GM19455 (cell line): ENCODE data around the gene MGA.

Experiments used
- ATAC-seq: cut with Tn5 transposase; IDR thresholded peaks from one replicate; pipeline ENCODE4 v1.9.1; 2021; ENCODE audit not compliant: unreplicated experiment

The MGA gene

DNA sequence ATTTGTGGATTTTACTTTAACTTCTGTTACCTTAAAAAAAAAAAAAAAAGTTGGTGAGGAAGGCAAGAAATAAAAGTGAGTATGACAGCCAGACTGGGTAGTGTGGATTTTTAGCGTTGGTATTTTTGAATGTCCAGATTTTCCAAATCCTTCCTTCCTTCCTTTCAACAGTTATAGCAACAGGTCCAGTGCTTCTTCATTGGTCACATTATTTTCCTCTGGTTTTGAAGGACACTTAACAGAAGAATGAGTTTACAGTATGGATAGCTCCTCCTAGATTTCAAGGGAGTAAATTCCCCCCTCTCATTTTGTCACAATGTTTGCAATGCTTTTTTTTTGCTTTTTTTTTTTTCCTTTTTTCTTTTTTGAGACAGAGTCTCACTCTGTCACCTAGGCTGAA, 120.5 kb downstream of the MGA start:
- no peak for ATAC-seq

- no peak for ATAC-seq
These were observed 122.4 kb downstream of the MGA start for GRCh38 chr15:41782371-41783282.

DNA sequence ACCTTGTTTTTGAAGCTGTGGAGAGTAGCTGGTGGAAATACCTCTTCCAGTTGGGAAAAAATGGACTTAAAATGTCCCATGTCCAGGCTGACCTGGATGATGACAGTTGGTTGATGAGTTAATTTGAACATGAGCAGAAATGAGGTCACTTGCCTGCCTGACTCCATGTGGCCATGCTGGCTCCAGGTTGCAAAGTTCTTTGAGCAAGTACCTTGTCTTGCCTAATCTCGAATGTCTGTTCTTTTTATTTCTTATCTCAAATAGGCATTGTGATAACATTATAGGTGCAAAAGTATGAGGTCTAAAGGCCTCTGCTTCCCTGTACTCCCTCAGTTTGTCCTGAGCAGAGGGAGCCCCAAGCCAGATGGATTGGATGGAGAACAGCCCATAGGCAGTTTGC, 123.1 kb downstream of the MGA start:
- no peak for ATAC-seq

- ATAC-seq = no peak
These were observed 128.1 kb downstream of the MGA start for GRCh38 chr15:41788262-41788661.

- ATAC-seq = no peak
These were observed 129.0 kb downstream of the MGA start for GRCh38 chr15:41789236-41789635.

DNA sequence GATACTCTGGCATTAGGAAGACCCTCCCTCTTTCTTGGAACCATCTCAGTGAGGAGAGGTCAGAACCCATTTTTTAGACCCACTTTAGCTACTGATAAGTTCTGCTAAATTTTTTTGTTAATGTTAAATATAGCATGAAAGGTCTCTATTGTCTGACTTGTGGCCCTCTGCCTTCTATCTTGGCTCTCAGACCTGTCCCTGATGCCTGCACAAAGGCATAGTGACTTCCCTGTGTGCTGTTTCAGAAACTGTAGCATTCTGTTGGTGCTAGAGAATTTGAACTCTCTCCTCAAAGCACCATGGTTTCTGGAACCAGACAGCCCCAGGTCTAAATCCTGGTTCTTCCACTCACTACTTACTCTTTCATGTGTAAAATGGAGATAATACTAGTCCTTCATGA, 129.5 kb downstream of the MGA start:
- ATAC-seq = no peak

DNA sequence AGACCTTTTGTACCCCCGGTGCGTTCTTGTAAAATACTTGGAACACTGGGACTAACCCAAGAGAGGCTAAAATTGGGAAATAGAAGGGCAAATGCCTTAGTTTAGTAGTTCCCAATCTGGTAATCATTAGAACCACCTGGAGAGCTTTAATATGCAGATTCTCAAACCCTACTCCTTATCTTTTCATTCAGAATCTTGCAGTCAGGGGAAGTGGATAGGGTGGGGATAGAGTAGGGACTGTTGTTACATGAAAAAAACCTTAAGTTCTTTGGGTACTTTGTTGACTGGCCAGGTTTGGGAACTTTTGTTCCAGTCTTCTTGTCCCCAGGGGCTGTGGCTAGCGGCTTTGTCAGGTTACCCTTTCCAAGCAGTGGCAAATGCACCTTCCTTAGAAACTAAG, 130.0 kb downstream of the MGA start:
- no peak for ATAC-seq

GRCh38 chr15:41790756-41791546, 130.7 kb downstream of the MGA start:
- no peak for ATAC-seq

- no peak for ATAC-seq
These were observed 131.3 kb downstream of the MGA start for GRCh38 chr15:41791547-41791937.

DNA sequence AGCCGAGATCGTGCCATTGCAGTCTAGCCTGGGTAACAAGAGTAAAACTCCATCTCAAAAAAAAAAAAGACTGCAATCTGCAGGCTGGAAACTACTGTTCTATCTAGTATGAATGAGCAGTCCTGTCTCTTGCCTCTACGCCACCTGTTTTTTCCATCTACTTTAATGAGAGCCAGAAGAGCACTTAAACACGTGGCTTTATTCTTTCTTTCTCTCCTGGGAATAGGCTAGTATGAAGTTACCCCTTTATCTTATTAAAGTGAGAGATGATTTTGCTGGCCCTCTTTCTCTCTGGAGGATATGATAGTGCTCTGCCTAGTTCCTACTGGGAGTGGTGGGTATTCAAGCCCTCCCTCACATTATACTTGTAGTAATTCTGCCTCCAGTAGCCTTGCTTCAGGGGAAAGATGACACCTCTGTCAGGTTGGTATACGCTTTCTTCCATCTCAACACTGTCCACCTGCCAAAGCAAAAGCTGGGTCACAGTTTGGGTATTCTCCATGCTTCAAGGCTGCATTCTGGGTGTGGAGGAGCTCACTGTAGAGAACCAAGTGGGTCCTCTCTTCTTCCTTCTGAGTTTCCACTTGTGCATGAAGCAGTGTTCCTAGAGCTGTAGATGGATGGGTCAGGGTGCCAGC, 131.9 kb downstream of the MGA start:
- ATAC-seq = no peak

- no peak for ATAC-seq
These were observed 133.9 kb downstream of the MGA start for GRCh38 chr15:41794081-41794480.

- ATAC-seq = no peak
These were observed 136.0 kb downstream of the MGA start for GRCh38 chr15:41795996-41796856.

DNA sequence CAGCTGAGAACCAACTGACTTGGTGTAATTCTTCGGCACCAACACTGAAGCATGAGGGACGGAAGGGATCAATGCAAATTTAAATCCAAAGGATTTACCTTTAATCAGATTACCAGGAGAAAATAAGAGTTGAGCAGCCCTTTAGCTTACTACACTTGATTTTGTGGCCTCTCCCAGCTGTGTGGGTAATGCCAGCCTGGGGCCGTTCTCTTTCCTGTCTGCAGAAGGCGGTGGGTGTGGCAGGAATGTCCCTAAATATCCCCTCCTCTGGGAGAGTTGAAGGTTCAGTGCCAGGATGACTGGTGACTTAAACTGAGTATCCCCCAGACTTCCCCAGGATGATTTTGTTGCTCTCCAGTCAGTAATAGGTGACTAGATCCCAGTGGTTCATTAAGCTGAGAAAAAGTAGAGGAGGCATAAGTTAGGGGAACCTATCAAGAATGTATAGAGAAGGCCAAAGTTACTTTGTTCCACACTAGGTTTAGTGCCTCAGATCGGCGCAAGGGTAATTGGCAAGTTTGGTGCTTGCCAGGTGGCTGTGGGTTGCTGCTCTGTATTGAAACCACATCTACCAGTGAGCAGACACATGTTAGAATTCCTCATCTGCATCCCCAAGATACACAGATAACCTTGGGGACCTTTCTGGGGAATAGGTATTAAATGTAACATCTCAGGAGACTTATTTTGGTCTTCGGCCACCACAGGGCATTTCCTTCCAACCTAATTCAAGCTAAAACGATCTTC, 137.2 kb downstream of the MGA start:
- no peak for ATAC-seq

- no peak for ATAC-seq
These were observed 138.6 kb downstream of the MGA start for GRCh38 chr15:41798607-41799487.

- ATAC-seq = no peak
These were observed 139.2 kb downstream of the MGA start for GRCh38 chr15:41799488-41799805.

DNA sequence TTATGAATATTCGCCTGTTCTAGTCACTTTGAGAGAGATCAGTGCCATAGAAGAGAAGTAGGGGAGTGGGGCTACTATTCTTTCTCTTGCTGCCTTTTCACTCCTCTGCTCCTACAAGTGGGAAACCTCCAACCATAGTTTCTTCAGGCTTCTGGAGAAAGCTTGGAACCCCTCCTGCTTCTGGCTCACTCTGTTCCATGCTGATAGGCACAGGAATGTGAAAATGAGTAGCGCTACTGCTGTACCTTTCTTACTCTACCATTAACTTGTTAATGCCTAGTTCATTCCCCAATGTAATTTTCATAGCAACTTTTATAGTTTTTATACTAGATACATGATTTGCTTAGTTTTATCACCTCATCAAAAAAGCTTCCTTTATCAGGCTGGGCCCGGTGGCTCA, 141.0 kb downstream of the MGA start:
- ATAC-seq = no peak

DNA sequence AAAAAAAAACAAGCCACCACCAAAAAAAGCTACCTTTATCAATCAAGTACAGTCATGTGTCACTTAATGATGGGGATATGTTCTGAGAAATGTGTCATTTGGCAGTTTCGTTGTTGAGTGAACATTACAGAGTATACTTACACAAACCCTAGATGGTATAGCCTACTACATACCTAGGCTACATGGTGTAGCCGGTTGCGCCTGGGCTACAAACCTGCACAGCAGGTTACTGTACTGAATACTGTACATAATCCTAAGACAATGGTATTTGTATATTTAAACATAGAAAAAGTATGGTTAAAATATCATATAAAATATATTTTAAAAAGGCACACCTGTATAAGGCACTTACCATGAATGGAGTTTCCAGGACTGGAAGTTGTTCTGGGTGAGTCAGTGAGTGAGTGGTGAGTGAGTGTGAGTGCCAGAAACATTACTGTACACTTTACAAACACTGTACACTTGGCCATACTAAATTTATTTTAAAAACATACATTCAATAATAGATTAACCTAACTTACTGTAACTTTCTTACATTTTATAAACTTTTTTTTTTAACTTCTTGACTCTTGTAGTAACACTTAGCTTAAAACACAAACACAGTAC, 141.7 kb downstream of the MGA start:
- ATAC-seq = no peak

GRCh38 chr15:41804361-41804760, 144.2 kb downstream of the MGA start:
- ATAC-seq = no peak
